SK-N-DZ (cell line): Measurements from ENCODE around the gene CELF4.

ENCODE experiments used
- DNase-seq: peaks from one replicate; pipeline ENCODE4 v3.0.0-alpha.2; 2015; ENCODE audit warnings: low spot score

CELF4 gene

DNA sequence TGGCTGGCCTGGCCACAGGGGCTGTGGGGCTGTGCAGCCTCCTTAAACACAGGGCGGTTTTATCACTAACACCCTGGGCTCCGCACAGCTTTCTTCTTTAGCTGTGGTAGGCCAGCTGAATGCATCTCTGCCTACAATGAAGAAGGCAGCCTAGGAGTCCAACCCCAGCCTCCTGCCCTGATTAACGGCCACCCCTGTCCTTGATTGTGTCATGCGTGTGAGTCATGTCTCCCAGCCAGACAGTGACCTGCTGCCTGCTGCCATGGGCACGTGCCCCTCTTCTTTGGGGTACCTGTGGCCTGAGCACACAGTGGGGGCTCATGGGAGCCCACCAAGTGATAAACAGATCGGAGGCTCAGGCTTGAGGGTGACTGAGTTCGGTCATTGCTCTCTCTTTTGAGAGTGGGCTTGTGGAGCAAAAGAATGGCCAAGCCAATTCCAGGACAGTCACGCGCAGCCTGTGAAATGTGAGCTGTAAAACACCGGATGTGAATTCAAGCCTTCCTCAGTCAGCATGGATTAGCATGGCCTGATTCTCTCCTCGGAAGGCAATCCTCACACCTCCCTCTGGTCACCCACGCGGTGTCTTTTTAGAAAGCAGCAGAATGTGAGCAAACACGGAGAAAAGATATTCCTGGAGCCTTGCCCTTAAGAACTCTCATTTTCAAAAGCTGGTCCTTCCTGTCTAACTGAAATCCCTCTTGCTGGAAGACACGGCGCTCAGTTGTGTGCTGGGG, 144.1 kb downstream of the CELF4 start:
- DNase-seq: no peak

DNA sequence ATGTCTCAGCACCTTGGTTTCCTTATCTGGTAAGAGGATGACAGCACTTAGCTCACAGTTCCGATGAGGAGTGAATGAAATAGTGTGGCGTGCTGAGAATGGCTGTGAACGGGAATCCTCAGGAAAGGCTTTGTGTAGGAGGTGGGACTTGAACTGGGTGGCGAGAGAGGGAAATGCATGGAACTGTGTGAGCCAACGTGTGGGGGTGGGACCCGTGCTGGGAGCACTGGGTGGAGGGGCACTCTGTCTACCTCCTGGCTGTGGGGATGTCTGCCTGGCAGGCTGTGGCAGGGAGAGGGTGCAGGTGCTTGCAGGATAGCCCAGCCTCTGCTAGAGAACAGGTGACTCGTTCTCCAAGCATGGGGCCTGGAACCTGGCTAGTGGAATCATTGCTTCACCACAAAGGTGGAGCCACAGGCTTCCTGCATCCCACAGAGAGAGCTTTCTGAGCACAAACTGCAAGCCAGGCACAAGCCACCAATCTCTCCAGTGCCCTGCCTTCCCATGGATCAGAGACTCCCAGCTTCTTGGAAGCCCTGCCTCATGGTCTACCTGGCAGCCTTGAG, 145.2 kb downstream of the CELF4 start:
- no peak for DNase-seq

DNA sequence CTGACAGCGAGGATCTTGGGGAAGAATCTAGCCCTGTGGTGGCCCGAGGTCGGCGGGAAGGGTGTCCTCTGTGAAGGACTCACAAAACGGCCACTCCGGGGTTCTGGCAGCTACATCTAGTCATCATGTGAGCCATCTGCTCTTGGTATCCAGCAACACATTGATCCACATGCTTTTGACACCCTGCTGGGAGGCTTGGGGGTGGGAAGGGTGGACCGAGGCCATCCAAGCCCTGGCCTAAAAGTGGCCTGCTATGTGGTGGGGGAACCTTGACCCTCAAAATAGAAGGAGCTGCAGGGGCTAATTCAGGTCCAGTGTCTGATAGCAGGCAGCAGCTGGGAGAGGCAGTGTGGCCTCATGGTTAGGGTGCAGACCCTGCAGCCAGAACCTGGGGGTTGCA, 145.7 kb downstream of the CELF4 start:
- DNase-seq: no peak

DNA sequence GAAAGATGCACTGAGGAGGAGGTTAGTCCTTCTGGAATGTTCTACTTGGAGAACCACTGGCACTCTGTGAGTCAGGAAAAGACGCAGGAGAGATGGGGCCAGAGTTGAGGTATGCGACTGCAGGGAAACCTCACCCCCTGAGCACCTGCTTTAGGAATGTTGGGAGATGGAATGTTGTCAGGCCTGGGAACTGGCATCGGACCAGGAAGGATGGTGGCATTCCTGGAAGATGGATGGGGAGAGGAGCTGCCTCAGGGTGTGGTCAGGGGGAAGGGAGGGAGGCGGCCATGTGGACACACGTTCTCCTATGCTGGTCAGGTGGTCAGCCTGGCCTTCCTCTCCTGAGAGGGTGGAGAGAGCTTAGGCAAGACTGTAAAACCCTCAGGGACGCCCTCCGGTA, 146.3 kb downstream of the CELF4 start:
- no peak for DNase-seq

DNA sequence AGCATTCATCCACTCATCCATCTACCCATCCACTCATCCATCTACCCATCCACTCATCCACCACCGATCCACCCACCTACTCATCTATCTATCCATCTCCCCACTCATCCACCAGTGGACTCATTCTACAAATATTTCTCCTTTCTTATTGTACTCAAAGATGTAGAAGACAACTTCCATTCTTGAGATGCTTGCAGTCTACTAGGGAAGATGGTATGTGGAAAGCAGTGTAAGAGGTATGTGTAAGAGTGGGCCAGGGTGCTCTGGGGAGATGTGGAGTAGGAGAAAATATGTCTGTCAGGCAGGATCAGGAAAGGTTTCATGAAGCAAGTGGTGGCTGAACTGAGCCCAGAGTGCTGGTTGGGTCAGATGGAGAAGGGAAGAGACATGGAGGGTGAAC, 150.8 kb downstream of the CELF4 start:
- DNase-seq: no peak

DNA sequence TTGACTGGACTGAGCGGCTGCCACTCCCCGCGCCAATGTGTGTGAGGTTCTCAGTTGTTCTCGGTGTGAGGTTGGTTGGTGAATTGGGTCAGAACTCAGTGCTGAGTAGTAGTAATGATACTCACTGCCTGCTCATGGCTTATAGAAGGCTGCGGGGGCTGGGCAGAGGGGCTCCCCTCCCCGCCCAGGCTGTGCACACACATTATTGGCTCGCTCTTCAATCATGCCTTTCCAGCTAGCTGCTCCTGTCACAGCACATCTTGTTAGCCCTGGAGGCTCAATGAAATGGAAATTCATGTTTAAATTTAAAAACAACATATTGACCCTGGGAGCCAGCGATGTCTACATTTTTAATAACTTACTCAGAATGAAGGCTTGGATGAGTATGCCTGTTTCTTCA, 152.8 kb downstream of the CELF4 start:
- DNase-seq: no peak

DNA sequence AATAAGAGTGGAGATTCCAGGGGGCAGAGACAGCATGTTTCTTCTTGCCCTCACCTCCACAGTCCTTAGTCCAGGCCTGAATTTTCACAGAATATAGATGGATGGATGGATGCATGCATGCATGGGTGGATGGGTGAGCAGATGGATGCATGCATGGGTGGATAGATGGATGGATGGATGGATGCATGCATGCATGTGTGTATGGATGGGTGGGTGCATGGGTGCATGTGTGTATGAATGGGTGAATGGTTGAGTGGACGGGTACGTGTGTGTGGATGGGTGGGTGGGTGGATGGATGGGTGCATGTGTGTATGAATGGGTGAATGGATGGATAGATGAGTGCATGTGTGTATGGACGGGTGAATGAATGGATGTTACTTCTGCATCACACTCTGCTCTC, 153.3 kb downstream of the CELF4 start:
- DNase-seq: no peak

DNA sequence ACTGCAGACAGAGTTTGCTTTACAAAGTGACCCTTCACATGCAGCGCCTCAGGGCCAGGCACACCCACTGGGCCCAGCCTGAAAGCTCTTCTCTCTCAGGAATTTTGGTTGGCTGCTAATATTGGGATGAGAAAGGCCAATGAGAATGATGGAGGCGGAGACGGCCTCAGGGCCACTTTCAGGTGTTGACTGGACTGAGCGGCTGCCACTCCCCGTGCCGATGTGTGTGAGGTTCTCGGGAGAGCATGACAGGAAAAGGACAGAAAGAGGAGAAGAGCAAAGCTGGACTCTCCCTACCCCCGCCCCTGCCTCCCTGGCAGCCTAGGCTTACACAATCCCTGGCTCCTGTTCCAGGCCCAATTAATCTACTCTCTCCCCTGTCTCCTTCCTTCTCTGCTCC, 155.7 kb downstream of the CELF4 start:
- DNase-seq: no peak

DNA sequence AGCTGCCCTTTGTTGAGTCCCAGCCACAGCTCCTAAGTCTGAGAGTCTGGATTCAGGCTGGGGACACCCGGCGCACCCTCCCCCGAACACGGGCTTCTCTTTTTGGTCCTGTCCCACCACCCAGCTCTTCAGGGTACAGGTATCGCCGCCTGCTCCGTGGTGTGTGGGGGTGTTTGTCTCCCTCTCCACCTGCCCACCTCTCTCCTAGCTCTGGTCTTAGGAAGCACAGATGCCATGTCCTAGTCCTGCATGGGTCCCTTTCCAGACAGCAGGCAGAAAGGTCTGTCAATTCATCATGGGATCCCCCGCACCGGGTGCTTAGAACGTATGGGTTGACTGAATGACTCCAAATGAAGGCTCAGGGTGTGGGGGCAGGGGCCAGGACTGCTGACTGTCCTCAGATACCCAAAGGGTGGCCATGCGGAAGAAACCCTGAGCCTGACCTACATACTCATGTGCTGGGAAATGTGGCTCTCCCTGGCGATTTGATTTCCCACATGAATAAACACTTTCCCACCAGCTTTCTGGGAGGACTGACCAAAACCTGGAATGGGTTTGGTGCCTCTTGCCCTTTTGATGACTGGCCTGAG, 156.8 kb downstream of the CELF4 start:
- no peak for DNase-seq

DNA sequence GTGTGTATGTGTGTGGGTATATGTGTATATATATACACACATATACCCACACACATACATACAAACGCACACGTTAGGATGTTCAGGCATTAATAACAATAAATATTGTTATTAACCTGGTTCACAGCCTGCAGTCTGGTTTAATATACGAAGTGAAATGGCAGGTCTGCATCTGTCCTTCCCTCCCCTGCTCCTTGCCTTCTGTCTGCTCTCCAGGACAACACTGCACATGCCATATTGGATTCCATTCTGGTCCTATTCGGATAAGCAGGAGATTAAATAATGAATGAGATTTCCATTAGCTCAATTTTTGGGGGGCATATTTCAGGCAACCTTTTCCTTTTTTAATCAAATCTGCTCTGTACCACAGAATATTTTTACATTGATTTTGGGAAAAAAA, 158.0 kb downstream of the CELF4 start:
- DNase-seq: no peak

DNA sequence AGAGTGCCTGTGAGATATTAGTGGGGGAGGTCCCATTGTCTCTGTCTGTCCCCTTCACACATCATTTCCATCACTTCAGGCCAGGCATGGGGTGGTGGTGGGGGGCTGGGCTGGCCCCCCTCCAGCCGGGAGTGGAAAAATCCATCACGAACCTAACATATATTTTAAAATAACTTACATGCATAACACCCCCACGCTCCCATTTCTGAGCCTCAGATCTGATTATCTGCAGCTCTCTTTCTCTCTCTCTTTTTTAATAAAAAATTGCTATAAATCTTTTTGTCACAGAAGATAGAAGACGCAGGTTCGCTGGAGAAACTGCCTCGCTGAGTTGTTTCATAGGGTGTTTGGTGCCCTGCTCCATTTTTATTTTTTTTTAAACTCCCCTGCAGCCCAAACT, 159.8 kb downstream of the CELF4 start:
- DNase-seq: no peak

DNA sequence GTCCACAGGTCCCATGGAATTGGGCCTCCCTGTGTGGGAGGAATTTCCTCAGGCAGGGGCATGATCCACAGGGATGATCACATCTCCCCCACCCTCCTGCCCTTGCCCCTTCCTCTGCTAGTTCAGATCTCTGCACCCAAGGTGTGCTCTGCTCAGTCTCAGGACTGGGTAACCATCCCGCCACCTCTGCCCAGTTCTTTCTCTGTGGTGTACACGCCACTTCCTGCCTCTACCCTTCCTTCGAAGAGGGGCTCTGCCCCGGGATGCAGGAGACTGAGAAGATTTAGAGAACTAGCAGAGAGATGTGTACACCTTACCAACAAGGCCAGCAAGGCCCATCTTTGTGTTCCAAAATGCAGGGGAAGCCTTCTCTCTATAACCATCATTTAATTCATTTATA, 160.4 kb downstream of the CELF4 start:
- no peak for DNase-seq

DNA sequence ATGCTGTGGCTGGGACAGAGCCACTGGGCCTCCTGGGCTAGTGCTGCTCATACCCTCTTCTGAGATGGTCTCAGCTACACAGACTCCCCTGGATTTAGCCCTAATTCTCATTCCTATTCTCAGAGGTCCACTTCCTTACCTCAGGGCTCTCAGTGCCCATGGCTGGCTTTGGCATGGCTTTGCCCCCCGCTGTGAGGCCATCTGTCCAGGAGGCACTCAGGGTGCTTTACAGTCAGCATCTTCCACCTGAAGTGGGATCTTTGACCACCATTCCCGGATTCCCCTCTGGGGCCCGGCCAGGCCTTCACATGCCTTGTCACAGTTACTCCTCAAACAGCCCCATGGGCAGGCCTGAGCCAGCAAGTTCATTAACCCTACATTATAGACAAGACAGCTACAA, 161.8 kb downstream of the CELF4 start:
- no peak for DNase-seq

DNA sequence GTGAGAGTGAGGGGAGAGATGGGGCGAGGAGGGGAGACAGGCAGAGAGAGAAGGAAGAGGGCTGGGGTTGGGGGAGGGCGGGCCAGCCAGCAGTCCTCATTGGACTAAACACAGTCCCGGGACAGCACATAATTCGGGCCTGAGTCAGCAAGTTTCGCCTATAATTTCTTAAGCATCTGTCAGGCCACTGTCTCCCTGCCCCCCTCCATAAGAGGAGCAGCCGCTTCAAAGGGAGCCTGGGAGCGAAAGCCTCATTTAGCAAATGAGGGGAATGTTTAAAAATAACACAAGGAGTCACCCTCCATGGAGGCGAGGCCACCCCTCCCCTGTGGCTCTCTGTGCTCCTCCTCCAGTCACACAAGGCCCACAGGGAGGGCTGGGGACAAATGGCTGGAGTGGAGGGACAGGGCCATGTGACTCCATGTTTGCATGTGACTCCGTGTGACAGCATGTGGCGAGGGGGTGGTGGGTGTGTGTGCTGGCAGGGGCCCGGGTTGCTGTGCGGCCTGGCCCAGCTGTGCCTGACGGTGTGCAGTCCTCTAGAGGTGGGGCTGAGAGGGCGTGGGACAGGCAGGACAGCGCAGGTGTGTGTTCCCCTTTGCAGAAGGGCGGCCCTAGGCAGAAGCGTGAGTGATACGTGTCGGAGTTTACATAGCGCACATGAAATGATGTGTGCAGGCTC, 162.4 kb downstream of the CELF4 start:
- peak; percentile 29 for DNase-seq

DNA sequence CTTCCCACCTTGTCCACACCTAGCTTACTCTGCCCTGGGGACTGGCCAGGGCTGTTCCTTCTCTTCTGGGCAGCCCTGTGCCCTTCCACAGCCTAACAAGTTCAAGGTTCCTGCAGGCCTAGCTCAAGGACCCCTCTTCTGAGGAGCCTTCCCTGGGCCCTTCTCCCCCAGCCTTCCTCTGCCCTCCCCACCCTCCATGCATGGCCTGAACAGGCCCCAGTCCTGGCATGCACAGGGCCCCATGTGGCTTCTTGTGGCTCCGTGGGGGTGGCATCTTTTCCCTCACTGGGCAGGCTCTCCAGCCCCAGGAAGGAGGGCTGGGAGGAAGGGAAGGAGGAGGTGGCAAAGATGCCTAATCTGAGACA, 162.9 kb downstream of the CELF4 start:
- DNase-seq: no peak

DNA sequence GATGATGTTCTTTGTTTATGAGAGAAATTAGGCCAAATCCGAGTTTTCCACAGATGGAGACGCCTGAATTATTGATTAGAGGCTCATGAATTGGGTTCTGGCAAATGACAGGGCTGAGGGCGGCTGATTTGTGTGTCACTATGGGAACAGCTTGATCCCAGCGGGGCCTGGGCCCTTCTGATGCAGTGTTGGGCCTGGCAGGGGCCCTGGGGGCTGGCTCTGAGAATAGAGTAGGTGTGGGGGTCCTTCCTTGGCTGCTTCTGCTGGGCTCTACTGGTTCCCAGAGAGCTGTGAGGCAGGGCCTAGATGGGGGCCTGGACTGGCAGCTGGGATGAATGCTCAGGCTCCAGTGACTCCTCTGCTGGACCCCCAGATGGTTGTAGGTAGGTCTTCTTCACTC, 164.8 kb downstream of the CELF4 start:
- no peak for DNase-seq

DNA sequence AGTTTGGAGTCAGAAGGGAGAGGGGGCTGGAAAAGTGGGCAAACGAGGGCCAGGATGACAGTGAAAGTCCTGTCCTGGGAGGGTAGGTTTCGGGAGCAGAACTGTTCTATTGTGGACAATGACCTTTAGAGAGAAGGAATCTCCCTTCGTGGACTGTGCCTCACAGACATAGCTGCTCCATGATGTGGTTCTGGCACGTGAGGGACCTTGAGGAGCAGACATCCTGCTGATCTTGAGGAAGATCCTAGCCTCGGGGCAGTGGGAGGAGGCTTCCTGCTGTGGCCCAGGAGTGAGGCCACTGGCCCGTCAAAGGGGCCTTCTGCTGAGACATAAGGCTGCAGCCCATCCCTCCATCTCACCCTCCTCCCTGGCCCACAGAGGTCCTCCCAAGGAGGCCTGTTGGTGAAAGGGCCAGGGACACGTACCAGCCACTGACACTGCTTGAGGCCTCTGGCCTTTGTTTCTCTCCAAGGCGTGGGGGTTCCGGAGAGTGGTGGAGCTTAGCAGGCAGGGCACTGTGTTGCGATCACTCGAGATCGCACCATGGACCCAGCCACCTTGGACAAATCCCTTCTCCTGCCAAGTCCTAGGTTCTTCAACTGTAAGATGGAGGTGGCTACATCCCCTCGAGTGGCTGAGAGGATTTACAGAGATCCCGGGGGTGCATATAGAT, 167.2 kb downstream of the CELF4 start:
- DNase-seq: no peak

DNA sequence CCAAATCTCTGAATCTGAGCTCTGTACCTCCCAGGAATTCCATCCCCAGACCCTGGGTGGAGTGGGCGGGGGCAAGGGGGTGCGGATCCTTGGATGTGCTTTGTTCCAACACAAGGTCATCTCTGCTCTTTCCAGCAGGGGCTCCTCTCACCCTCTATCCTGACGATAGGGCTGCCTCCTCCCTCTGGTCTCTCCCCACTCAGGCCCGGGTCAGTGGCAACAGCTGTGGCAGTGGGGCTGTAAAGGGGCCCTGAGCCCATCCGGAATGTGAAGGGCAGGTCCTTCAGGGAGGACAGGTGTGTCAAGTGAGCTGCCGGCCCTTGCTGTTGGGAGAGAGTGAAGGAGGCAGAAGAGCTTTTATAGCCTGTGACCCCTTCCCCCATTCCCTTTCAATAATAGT, 167.8 kb downstream of the CELF4 start:
- no peak for DNase-seq

DNA sequence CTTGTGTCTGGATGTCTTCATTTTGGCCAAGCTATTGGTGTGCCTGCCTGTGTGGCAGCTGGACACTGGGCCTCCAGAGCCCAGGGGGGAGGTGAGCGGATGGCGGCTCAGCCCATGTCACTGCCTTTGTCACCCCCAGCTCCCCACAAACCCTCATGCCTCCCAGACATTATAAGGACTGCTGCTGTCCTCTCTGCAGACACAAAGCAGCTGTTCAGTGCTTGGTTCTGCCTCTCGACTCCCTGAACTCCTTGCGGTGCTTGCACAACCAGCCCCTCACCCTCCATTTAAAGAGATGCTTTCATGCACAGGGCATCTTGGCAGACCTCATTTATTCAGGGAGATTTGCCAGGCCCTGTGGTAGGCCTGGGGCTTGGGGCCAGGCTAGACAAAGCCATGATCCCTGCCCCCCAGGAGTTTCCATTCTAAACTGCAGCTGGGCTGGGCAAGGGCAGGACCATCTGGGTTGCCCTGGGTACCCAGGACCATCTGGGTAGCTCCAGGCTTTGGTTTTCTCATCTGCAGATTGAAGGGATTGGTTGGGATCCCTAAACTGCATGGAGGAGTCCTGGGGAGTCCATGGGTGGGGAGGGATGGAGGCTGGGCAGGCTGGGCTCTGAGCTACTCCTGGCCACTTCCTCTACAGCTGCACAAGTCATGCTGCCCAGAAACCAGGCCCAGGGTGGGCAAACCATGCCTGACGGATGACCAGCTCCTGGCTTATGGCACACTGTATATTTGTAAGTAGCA, 168.5 kb downstream of the CELF4 start:
- no peak for DNase-seq

DNA sequence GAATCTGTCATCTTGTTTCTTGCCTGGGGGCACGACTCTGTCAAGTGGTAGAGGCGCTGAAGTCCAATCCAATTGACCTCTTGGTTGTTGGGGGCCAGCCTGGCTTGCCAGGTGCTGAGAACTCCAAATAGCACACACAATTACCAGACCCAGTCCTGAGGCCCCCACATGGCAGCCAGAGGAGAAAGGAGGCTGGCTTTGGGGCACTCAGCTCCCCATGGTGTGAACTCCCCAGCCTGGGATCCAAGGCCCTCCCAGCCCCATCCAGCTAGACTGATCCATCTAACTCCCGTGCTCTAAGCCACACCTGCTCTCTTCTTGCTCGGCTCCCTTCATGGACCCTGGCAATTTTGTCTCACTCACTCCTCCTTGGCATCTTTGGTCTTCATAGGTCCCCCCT, 170.0 kb downstream of the CELF4 start:
- no peak for DNase-seq

DNA sequence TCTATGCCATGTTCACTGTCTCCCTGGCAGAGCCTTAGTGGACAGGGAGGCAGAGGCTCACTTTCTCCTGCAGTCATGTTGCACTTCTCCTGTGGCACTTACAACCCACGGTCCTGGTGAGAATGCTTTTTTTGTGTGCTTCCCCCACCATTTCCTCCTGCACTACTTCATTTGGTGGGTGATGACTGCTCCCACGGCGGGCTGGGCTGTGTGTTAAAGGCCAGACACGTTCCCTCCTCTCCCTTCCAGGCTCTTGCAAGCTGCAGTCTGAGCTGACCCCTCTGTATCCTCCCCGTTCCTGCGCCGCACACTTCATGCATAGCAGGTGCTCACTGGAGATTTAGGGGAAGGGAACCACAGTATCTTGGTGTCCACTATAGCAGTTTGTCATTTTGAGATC, 170.5 kb downstream of the CELF4 start:
- DNase-seq: no peak

DNA sequence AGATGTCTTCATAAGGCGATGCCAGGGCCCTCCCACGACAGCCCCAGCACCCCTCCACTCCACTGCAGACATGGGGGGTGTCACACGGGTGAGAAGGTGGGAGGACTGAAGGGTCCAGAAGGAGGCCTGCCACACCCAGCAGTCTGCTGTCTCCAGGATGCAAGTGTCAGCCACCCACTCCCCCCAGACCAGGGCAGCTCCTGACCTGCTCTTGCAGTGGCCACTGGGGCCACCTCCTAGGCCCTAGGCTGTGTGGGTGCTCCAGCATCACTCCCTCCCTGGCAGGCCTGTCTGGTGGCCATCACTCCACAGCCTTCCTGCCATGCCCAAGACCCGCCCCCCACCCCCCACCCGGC, 171.0 kb downstream of the CELF4 start:
- DNase-seq: no peak
